Fibroblast of lung (primary cell): ENCODE data around the gene DSP. TPM values are rescaled to one million over a fixed set of nuclear protein-coding genes. Genes with fewer than 3 reads are reported as not detected.

Experiments used
- DNase-seq, 2 donors: peaks; one replicate each; pipeline versions ENCODE4 v3.0.0 to v3.0.0-alpha.2; 2010; ENCODE audit warnings: low read depth in 2 of 2
- H2AFZ ChIP-seq: 2 replicates; pipeline ENCODE4 v1.5.1; 2012; ENCODE audit warnings: low read length, control low read depth, inconsistent platforms
- H3K27ac ChIP-seq: 2 replicates; pipeline ENCODE4 v1.5.1; 2011; ENCODE audit warnings: low read length, control low read depth; ENCODE audit not compliant: insufficient read depth
- H3K27me3 ChIP-seq: 2 replicates; pipeline ENCODE4 v1.5.1; 2011; ENCODE audit warnings: mild to moderate bottlenecking, low read length; ENCODE audit not compliant: control insufficient read depth, insufficient read depth
- H3K36me3 ChIP-seq: 2 replicates; pipeline ENCODE4 v1.5.1; 2011; ENCODE audit warnings: low read length; ENCODE audit not compliant: control insufficient read depth, insufficient read depth
- H3K4me1 ChIP-seq: 2 replicates; pipeline ENCODE4 v1.5.1; 2011; ENCODE audit warnings: low read length; ENCODE audit not compliant: control insufficient read depth, insufficient read depth; ENCODE audit errors: extremely low read depth
- H3K4me2 ChIP-seq: 2 replicates; pipeline ENCODE4 v1.5.1; 2011; ENCODE audit warnings: low read length, control low read depth; ENCODE audit not compliant: insufficient read depth; ENCODE audit errors: extremely low read depth
- H3K4me3 ChIP-seq, 4 experiments: fragments of 200-600 bp in 1 of 4; sonication (generic) in 1 of 4; replicated peaks in 1 of 4; 2 replicates each; pipeline ENCODE4 v1.5.1; 2011 to 2016; ENCODE audit warnings: low read length in 4 of 4, low read depth in 3 of 4, mild to moderate bottlenecking in 3 of 4, control low read depth in 2 of 4, inconsistent platforms in 1 of 4, mixed read lengths in 1 of 4; ENCODE audit not compliant: insufficient read depth in 1 of 4; ENCODE audit errors: control extremely low read depth in 1 of 4
- H3K79me2 ChIP-seq: 2 replicates; pipeline ENCODE4 v1.5.1; 2012; ENCODE audit warnings: mild to moderate bottlenecking, low read length, inconsistent platforms; ENCODE audit not compliant: control insufficient read depth, insufficient read depth
- H3K9ac ChIP-seq: 2 replicates; pipeline ENCODE4 v1.5.1; 2011; ENCODE audit warnings: mild to moderate bottlenecking, low read length, control low read depth; ENCODE audit not compliant: insufficient read depth
- H3K9me3 ChIP-seq: 2 replicates; pipeline ENCODE4 v1.5.1; 2012; ENCODE audit warnings: low read depth, low read length; ENCODE audit not compliant: control insufficient read depth, insufficient read depth
- H4K20me1 ChIP-seq: 2 replicates; pipeline ENCODE4 v1.5.1; 2011; ENCODE audit warnings: low read length; ENCODE audit not compliant: control insufficient read depth, insufficient read depth; ENCODE audit errors: extremely low read depth
- EZH2 ChIP-seq: IDR thresholded peaks from 2 replicates; pipeline ENCODE4 v1.5.1; 2012; ENCODE audit warnings: low read length, control low read depth, mild to moderate bottlenecking; ENCODE audit errors: missing control alignments
- polyA plus RNA-seq, 2 donors: library from polyadenylated mRNA; depleted of rRNA in 1 of 2; stranded (reverse) in 1 of 2; unstranded in 1 of 2; fragments of >200 nt; gene quantifications; 2 replicates each; pipeline ENCODE4 v1.2.1, GENCODE V29; 2011 to 2012; ENCODE audit warnings: missing spikeins in 1 of 2
- total RNA-seq: library from RNA; depleted of rRNA; stranded (reverse); fragments of >200 nt; gene quantifications from 2 replicates; pipeline ENCODE4 v1.2.1, GENCODE V29; 2014
- TF ChIP-seq, protein P1 (sequence below), 2 donors: IDR thresholded peaks in 1 of 2; conservative IDR thresholded peaks in 1 of 2; 1 replicate in 1 of 2; 2 replicates in 1 of 2; pipeline ENCODE4 v1.5.1; 2011 to 2012; ENCODE audit warnings: low read length in 2 of 2, control low read depth in 1 of 2, inconsistent platforms in 1 of 2, low read depth in 1 of 2, mild to moderate bottlenecking in 1 of 2

Gene DSP
- total and polyA plus RNA-seq, 2 donors (not counting 1 experiment from before 2014, with no cell fraction given), result 3.8 TPM; not detected in 1

DNA sequence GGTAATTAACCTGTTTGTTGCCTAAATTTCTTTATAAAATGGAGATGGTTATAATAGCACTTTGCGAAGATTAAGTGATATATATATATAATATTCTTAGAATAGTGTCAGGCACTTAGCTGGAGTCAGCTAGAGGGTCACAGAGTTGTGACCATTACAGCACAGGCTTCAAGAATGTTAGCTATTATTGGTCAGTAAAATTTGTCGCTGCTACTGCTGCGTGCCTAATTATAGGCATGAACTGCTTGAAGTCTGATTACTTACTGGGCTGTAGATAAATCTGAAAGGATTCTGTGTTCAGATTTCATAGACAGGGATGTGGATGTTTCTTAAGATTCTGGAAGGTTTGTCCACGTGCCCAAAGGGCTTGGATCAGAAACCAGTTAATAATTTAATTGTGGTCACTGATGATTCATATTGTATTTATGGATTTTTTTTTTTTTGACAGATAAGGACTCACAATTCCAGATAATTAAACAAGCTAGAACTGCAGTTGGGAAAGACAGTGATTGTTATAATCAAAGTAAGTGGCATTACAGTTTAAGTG, 53.2 kb downstream of the DSP start:
- Histone ChIP-seq H3K9ac (no peak overlapping the region), H3K36me3 (peaks cover 2% of the 10 kb centered on the region)

GRCh38 chr6:7604003-7604402, 62.5 kb downstream of the DSP start:
- H3K4me3 ChIP-seq, result no peak overlapping the region
- no peaks in the 10 kb centered on the region for H4K20me1 ChIP-seq
- no peak overlapping the region for H3K27ac ChIP-seq
- TF ChIP-seq EZH2, result no peak
- TF ChIP-seq, protein P1, sequence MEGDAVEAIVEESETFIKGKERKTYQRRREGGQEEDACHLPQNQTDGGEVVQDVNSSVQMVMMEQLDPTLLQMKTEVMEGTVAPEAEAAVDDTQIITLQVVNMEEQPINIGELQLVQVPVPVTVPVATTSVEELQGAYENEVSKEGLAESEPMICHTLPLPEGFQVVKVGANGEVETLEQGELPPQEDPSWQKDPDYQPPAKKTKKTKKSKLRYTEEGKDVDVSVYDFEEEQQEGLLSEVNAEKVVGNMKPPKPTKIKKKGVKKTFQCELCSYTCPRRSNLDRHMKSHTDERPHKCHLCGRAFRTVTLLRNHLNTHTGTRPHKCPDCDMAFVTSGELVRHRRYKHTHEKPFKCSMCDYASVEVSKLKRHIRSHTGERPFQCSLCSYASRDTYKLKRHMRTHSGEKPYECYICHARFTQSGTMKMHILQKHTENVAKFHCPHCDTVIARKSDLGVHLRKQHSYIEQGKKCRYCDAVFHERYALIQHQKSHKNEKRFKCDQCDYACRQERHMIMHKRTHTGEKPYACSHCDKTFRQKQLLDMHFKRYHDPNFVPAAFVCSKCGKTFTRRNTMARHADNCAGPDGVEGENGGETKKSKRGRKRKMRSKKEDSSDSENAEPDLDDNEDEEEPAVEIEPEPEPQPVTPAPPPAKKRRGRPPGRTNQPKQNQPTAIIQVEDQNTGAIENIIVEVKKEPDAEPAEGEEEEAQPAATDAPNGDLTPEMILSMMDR (conservative IDR thresholded peaks at IDR 0.05 in 1 of 2, IDR thresholded peaks at IDR 0.05 in 1 of 2; ENCODE audit: low read depth in 1 of 2, low read length in 2 of 2), result no peak
- no peaks in the 10 kb centered on the region for H3K79me2 ChIP-seq
- H3K4me1 ChIP-seq, result no peaks in the 10 kb centered on the region
- peak in 1 of 2 donors; percentile 24 for DNase-seq
- no peak overlapping the region for H3K4me2 ChIP-seq
- no peaks in the 10 kb centered on the region for H3K27me3 ChIP-seq
- H3K9me3 ChIP-seq, result no peaks in the 10 kb centered on the region
- peaks cover 14% of the 10 kb centered on the region for H3K36me3 ChIP-seq
- H3K9ac ChIP-seq, result no peak overlapping the region
- H2AFZ ChIP-seq, result no peak overlapping the region

More for the DNA sequence above, 53.2 kb downstream of the DSP start:
- no peak overlapping the region for H3K4me2 ChIP-seq
- no peak overlapping the region for H2AFZ ChIP-seq
- no peak overlapping the region for H3K27ac ChIP-seq
- H3K4me1 ChIP-seq, result no peaks in the 10 kb centered on the region
- peak in 1 of 2 donors; percentile 5 for DNase-seq
- no peaks in the 10 kb centered on the region for H4K20me1 ChIP-seq
- no peaks in the 10 kb centered on the region for H3K27me3 ChIP-seq
- peaks cover 33% of the 10 kb centered on the region for H3K79me2 ChIP-seq
- TF ChIP-seq, protein P1 (conservative IDR thresholded peaks at IDR 0.05 in 1 of 2, IDR thresholded peaks at IDR 0.05 in 1 of 2; ENCODE audit: low read depth in 1 of 2, low read length in 2 of 2), result no peak
- TF ChIP-seq EZH2, result no peak
- no peak overlapping the region for H3K4me3 ChIP-seq
- H3K9me3 ChIP-seq, result no peaks in the 10 kb centered on the region

DNA sequence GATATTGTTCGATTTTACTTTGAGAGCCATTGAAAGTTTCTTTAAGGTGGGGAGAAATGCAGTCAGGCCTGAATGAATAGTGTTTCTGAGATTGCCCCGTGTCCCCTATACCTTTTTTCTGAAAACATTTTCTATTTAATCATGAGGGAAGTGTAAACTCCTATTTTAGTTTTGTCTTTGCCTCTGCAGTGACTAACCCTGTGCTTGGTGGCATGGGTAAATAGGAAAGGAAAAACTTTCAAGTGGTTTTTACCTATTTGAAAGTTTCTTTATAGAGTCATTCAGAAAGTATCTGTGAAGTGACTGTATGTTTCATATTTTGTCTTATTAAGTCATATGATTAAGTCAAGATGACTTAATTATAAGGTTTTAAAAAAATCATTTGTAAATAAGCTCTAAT, 63.0 kb downstream of the DSP start:
- DNase-seq, result no peak
- Histone ChIP-seq H4K20me1 (no peaks in the 10 kb centered on the region), H3K4me3 (no peak overlapping the region), H2AFZ (no peak overlapping the region), H3K27me3 (no peaks in the 10 kb centered on the region), H3K27ac (no peak overlapping the region), H3K4me2 (no peak overlapping the region), H3K9ac (no peak overlapping the region), H3K36me3 (peaks cover 14% of the 10 kb centered on the region), H3K9me3 (no peaks in the 10 kb centered on the region), H3K4me1 (no peaks in the 10 kb centered on the region), H3K79me2 (no peaks in the 10 kb centered on the region)
- no peak for TF ChIP-seq EZH2
- TF ChIP-seq, protein P1 (conservative IDR thresholded peaks at IDR 0.05 in 1 of 2, IDR thresholded peaks at IDR 0.05 in 1 of 2; ENCODE audit: low read depth in 1 of 2, low read length in 2 of 2), result no peak
